GM19193 (cell line): Measurements from ENCODE around the gene STRA6.

Experiments
- POLR2A ChIP-seq: IDR thresholded peaks from 4 replicates; pipeline ENCODE4 v1.6.1; 2011; ENCODE audit not compliant: insufficient read depth, insufficient read length; ENCODE audit errors: extremely low read depth

STRA6 gene

GRCh38 chr15:74138642-74139041, 63.9 kb downstream of the STRA6 start:
- TF ChIP-seq POLR2A: no peak

GRCh38 chr15:74137537-74137894, 65.1 kb downstream of the STRA6 start:
- TF ChIP-seq POLR2A: no peak

DNA sequence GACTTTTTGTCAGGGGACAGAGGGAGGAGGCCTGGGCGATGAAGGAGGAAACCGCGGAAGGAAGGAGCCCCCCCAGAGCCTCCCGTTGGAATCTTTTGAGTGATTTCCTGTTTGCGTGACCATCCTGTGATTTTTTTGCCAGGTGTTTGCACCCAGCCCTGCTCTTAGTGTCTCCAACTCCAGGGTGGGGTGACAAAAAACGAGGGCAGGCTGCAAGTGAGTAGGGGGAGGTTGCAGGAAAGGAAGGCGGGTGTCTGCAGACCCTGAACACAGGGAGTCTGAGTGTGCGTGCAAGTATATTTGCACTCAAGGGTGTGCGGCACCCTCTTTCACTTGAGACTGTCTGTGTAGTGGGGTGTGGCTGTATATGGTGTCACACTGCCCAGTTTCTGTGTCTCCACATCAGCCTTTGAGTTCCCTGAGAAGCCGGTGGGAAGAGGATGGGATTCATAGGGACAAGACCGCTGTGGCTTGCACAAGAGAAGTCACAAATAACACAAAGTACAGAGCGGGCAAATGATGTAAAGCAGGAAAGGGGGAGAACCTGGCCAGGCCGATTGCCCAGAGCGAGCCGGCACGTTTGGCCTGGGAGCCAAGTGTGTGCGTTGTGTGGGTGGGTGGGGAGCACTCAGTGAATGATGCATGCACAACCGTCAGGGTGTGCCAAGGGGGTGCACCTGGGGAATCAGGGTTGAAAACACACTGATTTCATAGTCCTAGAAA, 65.6 kb downstream of the STRA6 start:
- TF ChIP-seq POLR2A: no peak

- TF ChIP-seq POLR2A: no peak
These were observed 66.1 kb downstream of the STRA6 start for GRCh38 chr15:74136540-74136813.

GRCh38 chr15:74135041-74135565, 67.5 kb downstream of the STRA6 start:
- TF ChIP-seq POLR2A: no peak

DNA sequence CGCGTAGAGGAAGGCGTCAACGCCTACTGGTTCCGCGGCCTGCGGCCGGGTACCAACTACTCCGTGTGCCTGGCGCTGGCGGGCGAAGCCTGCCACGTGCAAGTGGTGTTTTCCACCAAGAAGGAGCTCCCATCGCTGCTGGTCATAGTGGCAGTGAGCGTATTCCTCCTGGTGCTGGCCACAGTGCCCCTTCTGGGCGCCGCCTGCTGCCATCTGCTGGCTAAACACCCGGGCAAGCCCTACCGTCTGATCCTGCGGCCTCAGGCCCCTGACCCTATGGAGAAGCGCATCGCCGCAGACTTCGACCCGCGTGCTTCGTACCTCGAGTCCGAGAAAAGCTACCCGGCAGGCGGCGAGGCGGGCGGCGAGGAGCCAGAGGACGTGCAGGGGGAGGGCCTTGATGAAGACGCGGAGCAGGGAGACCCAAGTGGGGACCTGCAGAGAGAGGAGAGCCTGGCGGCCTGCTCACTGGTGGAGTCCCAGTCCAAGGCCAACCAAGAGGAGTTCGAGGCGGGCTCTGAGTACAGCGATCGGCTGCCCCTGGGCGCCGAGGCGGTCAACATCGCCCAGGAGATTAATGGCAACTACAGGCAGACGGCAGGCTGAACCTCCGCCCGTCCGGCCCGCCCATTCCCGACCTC, 68.1 kb downstream of the STRA6 start:
- no peak for TF ChIP-seq POLR2A

DNA sequence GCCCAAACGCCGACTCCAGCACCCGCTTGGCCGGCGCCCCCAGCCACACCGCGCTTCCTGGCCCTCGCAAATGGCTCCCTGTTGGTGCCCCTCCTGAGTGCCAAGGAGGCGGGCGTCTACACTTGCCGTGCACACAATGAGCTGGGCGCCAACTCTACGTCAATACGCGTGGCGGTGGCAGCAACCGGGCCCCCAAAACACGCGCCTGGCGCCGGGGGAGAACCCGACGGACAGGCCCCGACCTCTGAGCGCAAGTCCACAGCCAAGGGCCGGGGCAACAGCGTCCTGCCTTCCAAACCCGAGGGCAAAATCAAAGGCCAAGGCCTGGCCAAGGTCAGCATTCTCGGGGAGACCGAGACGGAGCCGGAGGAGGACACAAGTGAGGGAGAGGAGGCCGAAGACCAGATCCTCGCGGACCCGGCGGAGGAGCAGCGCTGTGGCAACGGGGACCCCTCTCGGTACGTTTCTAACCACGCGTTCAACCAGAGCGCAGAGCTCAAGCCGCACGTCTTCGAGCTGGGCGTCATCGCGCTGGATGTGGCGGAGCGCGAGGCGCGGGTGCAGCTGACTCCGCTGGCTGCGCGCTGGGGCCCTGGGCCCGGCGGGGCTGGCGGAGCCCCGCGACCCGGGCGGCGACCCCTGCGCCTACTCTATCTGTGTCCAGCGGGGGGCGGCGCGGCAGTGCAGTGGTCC, 68.7 kb downstream of the STRA6 start:
- no peak for TF ChIP-seq POLR2A

GRCh38 chr15:74132681-74133651, 69.6 kb downstream of the STRA6 start:
- TF ChIP-seq POLR2A: no peak

- no peak for TF ChIP-seq POLR2A
These were observed 70.8 kb downstream of the STRA6 start for GRCh38 chr15:74131628-74132413.

- TF ChIP-seq POLR2A: no peak
These were observed 71.5 kb downstream of the STRA6 start for GRCh38 chr15:74130849-74131627.

- TF ChIP-seq POLR2A: no peak
These were observed 72.3 kb downstream of the STRA6 start, which contains the start of gene ISLR2 for GRCh38 chr15:74130155-74130848. Gene ISLR2, plus strand, starts transcription at chr15:74130586. Its CDS starts 2,169 bp downstream, at chr15:74132755.

GRCh38 chr15:74129586-74130154, 72.9 kb downstream of the STRA6 start:
- TF ChIP-seq POLR2A: no peak
